CD4-positive, alpha-beta T cell treated with Interleukin-6 for 4 hours (primary cell): ENCODE measurements around the gene CFH.
A peak's percentile ranks its signal among the peaks of the same experiment; 100 is the strongest.
"Not testable (repeated sequence)": the region's sequence is repeated elsewhere in the genome, so short reads cannot be mapped to it uniquely, and the experiment has no call there.

ENCODE experiments used
- DNase-seq: peaks from one replicate; pipeline ENCODE4 v3.0.0-alpha.2; 2020; ENCODE audit warnings: mixed read lengths

The CFH gene

GRCh38 chr1:196651637-196652215, at the start of gene CFH:
Gene CFH (plus strand): TSS chr1:196652043. CDS start chr1:196652118, 75 bp downstream.
- DNase-seq, result no peak

GRCh38 chr1:196603651-196604050, 48.2 kb upstream of the CFH start:
- DNase-seq, result no peak

GRCh38 chr1:196607981-196608380, 43.9 kb upstream of the CFH start:
- DNase-seq, result no peak

DNA sequence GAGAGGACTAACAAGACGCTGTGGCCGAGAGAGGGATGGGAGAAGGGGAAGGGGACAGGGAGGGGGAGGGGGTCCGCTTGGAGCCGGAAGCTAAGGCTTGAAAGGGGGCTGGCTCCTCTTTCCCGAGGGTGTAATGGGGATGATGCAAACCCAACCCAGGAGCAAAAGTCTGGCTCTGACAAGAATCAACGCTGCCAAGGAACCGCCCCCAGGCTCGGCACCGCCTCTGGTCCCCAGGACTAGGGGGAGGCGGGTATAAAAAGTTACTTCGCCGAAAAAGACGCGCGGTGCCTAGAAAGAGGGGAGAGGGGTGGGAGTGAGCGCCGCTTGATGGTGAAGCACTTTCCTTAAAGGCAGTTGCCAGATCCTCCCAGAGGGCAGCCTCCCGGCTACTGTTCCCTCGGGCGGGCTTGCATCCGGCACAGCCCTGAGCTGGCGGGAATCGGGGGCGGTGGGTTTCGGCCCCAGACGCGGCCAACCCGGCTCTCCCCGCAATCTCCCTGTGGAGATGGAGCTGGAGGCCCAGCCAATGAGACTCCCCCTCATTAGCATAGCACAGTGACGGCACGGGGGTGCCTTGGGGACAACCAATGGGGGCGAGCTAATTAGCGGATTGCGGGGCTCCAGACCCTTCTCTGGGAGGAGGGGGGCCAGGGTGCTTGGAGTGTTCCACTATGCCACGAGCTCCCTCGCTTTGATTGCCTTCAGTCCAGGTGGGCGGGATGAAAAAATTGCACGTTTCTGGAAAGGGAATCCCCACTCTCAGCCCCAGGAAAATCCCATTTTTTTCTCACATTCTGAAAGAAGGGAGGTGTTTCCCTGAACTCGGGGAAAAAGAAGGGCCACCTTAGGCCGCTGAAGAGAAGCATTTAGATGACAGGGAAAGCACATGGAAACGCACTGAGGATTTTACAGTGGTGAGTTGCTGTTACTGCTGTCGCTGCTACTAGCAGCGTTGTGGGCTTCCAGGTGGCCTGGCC, 43.2 kb upstream of the CFH start, which contains the start of gene KCNT2:
Gene KCNT2, minus strand, starts transcription at position 51 of the 980 bp plus-strand sequence. CDS start 131 bp downstream, outside the sequence.
- DNase-seq, result peak; percentile 1

GRCh38 chr1:196609370-196609737, 42.5 kb upstream of the CFH start:
- no peak for DNase-seq

DNA sequence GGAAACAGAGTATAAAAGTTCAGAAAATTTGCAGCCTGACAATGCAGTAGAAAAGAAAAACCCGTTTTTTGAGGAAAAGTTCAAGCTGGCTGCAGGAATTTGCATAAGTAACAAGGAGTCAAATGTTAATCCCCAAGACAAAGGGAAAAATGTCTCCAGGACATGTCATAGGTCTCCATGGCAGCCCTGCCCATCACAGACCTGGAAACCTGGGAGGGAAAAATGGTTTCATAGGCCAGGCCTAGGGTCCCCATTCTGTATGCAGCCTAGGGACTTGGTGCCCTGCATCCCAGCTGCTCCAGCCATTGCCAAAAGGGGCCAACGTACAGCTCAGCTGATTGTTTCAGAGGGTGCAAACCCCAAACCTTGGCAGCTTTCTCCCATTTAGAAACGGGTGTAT, 40.0 kb upstream of the CFH start:
- no peak for DNase-seq

DNA sequence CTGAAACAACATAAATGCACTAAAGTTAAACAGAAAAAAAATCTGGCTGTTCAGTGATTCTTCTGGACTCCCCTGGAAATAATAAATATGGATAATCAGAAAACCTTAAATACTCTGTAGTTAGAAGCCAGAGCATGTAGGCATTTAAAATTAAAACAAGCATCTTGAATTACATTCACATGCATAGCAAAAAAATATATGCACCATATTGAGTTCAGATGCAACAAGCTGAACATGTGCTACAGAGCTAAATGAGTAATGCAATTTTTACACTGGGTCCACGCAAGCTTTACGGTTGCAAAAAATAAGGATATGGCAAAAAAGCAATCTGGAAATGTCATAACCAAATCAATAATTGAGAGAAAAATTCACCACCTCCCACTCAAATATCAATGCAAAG, 32.1 kb upstream of the CFH start:
- DNase-seq, result no peak

GRCh38 chr1:196623079-196623478, 28.8 kb upstream of the CFH start:
- DNase-seq, result no peak

DNA sequence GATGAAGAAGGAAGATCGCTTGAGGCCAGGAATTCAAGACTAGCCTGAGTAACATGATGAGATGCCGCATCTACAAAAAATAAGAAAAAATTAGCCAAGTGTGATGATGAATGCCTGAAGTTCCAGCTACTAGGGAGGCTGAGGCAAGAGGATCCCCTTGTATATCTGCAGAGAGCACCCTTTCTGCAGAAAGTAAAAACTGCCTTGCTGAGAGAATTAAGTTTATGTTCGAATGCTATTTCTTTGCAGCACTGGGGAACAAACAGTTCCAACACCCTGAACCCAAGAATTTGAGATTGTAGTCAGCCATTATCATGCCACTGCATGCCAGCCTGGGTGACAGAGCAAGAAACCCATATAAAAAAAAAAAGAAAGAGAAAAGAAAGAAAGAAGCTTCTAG, 23.0 kb upstream of the CFH start:
- DNase-seq, result no peak

GRCh38 chr1:196637606-196638005, 14.2 kb upstream of the CFH start:
- no peak for DNase-seq

GRCh38 chr1:196638466-196638865, 13.4 kb upstream of the CFH start:
- DNase-seq, result no peak

GRCh38 chr1:196639291-196639690, 12.6 kb upstream of the CFH start:
- DNase-seq, result not testable (repeated sequence)

DNA sequence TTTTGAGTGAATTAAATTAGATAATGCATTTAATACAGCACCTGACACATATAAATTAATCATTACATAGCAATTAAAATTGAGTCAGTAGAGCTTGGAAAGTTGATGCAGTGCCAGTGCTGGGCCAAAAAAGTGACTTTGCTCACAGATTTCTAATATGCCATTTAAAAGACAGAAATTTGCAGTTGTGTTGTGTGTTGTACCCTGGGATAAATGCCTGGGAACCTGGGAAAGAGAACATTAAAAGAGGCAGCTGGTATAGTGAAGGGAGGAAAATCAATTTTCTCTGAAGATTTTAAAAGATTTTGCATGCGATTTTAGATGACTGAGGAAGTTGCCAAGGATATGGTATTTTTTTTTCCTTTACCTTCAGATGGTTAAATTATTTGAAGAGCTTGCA, 10.9 kb upstream of the CFH start:
- no peak for DNase-seq

DNA sequence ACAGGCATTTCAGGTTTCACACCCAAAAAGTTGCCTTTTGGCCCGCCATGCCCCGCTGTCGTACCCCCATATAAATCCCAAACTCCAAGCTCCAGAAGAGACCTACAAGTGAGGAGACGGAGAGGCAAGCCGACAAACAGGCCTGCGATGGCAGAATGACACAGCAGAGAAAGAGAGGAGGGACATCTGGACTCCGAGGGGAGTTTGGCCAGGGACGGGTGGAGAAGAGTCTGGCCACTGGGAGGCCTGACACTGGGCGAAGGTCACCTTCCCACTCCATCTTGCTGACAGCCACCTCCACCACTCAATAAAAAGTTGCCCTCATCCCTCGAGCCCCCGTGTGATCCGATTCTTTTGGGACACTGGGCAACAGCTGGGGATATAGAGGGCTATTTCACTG, 1.9 kb upstream of the CFH start:
- no peak for DNase-seq

GRCh38 chr1:196650403-196650802, 1.4 kb upstream of the CFH start:
- DNase-seq, result no peak

- DNase-seq, result no peak
Measured at GRCh38 chr1:196651079-196651478, 764 bp upstream of the CFH start.

DNA sequence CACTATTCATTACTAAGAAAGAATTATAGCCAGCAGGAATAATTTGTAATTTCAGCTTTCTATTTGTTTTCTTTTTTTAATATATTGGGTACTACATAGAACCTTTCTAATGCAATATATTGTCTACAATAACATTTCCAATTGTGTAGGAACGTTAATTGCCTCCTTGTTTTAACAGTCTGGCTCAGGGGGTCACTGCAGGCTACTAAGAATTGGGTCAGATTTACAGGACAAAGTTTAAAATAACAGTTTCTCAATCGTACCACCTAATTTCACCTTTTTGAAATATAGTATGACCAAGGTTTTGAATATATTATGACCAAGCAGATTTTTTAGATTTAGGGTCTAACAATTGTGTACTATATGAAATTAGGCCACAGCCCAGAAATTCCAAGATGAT, 2.4 kb downstream of the CFH start:
- DNase-seq, result no peak

- DNase-seq, result no peak
Measured at GRCh38 chr1:196655071-196655470, 3.2 kb downstream of the CFH start.

GRCh38 chr1:196655494-196655893, 3.7 kb downstream of the CFH start:
- no peak for DNase-seq

DNA sequence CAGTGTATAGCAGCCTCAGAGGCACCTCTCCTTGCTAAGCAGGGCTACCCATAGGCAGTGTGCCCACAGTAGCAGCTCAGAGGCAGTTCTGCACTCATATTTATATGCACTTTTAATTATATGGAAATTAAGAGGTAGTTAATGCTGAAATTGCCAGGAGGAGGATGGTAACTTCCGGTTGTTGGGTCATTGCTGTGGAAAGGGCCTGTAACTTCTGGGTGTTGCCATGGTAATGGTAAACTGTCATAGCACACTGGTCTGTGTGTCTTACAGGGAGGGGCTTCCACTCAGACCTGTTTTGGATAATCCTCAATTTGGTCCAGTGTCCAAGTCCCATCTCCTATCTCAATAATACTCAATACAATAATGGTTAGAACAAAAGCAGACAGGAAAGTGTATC, 7.6 kb downstream of the CFH start:
- DNase-seq, result no peak

DNA sequence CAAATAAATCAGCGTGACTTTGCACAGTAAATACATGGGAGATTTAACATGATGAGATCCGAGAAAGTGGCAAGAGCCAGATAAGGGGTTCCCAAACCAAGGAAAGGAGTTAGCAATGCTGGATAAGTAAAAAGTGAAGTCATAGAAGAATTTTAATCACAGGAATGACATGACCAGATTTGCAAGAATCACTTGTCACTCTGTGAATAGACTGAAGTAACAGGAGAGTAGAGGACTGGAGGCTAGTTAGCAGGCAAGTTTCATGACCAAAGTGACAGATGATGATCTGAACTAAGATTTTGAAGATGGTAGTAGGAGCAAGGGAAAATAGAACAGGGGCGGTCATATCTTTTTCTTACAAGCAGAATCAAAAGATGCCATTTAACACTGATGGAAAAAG, 8.4 kb downstream of the CFH start:
- no peak for DNase-seq

DNA sequence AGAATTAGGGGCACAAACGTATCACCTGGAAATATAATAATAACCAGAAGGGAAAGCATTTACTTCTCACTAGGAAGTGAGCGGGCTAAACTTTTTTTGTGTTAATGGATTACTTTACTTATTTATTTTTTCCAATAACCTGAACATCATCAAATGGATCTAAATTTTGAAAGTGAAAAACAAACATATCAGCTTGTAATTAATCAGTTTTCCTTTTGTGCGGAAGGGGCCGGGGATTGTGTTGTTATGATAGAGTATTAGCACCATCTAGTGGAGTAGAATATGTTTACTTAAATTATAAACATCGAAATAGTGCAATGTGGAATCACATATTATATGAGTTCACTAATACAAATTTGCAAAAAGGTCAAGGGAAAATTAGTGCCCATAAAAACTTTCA, 9.0 kb downstream of the CFH start:
- DNase-seq, result no peak

- no peak for DNase-seq
Measured at GRCh38 chr1:196661345-196661744, 9.5 kb downstream of the CFH start.

- DNase-seq, result no peak
Measured at GRCh38 chr1:196667131-196667530, 15.3 kb downstream of the CFH start.
